GM19025 (cell line): ENCODE results near the gene SPA17.
A peak's percentile ranks its signal among the peaks of the same experiment; 100 is the strongest.

Experiments
- ATAC-seq: cut with Tn5 transposase; IDR thresholded peaks from one replicate; pipeline ENCODE4 v1.9.1; 2021; ENCODE audit warnings: mild to moderate bottlenecking, low read depth, moderate library complexity; ENCODE audit not compliant: unreplicated experiment

The SPA17 gene

GRCh38 chr11:124719534-124719933, 45.8 kb downstream of the SPA17 start:
- no peak for ATAC-seq

- ATAC-seq: no peak
Measured at GRCh38 chr11:124722176-124722575, 48.5 kb downstream of the SPA17 start.

GRCh38 chr11:124724979-124725718, 51.4 kb downstream of the SPA17 start:
- ATAC-seq: peak; percentile 97

GRCh38 chr11:124725719-124726105, 52.0 kb downstream of the SPA17 start:
- no peak for ATAC-seq

- ATAC-seq: no peak
Measured at GRCh38 chr11:124727474-124727873, 53.8 kb downstream of the SPA17 start.

- ATAC-seq: no peak
Measured at GRCh38 chr11:124728134-124728533, 54.4 kb downstream of the SPA17 start.

GRCh38 chr11:124729571-124729970, 55.9 kb downstream of the SPA17 start:
- ATAC-seq: no peak

GRCh38 chr11:124732230-124732629, 58.5 kb downstream of the SPA17 start:
- ATAC-seq: no peak

GRCh38 chr11:124736736-124737135, 63.0 kb downstream of the SPA17 start:
- ATAC-seq: no peak

- ATAC-seq: no peak
Measured at GRCh38 chr11:124737638-124738305, 64.1 kb downstream of the SPA17 start.

- ATAC-seq: no peak
Measured at GRCh38 chr11:124738713-124739478, 65.2 kb downstream of the SPA17 start.

GRCh38 chr11:124739479-124740276, 66.0 kb downstream of the SPA17 start, which contains the start of gene NRGN:
TSS of gene NRGN (plus strand) at chr11:124739942. CDS start at chr11:124740085, 143 bp downstream.
- peak; percentile 98 for ATAC-seq

- ATAC-seq: peak; percentile 37
Measured at GRCh38 chr11:124740277-124740882, 66.7 kb downstream of the SPA17 start.

- ATAC-seq: no peak
Measured at GRCh38 chr11:124742555-124742954, 68.9 kb downstream of the SPA17 start.

GRCh38 chr11:124743050-124743449, 69.3 kb downstream of the SPA17 start:
- ATAC-seq: no peak

- no peak for ATAC-seq
Measured at GRCh38 chr11:124745270-124745834, 71.6 kb downstream of the SPA17 start.

- ATAC-seq: no peak
Measured at GRCh38 chr11:124745835-124746620, 72.3 kb downstream of the SPA17 start.

- ATAC-seq: peak; percentile 89
Measured at GRCh38 chr11:124746621-124747243, 73.0 kb downstream of the SPA17 start.
